Sigmoid colon (tissue), 7 donors: ENCODE data around the gene SEL1L. TPM values are rescaled to one million over a fixed set of nuclear protein-coding genes. Genes with fewer than 3 reads are reported as not detected.

Experiments
- DNase-seq: peaks from one replicate; pipeline ENCODE4 v3.0.0-alpha.2; 2019
- H3K27ac ChIP-seq, 4 donors: fragments of 200-600 bp; sonication (generic); one replicate each; pipeline ENCODE4 v1.5.1; 2016 to 2019; ENCODE audit warnings: mild to moderate bottlenecking in 1 of 4
- H3K27me3 ChIP-seq, 3 donors: fragments of 200-600 bp; sonication (generic); one replicate each; pipeline ENCODE4 v1.5.1; 2019; ENCODE audit warnings: mild to moderate bottlenecking in 1 of 3
- H3K36me3 ChIP-seq, 4 donors: fragments of 200-600 bp; sonication (generic); one replicate each; pipeline ENCODE4 v1.5.1; 2016 to 2019
- H3K4me1 ChIP-seq, 4 donors: fragments of 200-600 bp; sonication (generic); one replicate each; pipeline ENCODE4 v1.5.1; 2017 to 2019
- H3K4me3 ChIP-seq, 4 donors: fragments of 200-600 bp; sonication (generic); one replicate each; pipeline ENCODE4 v1.5.1; 2017 to 2019; ENCODE audit warnings: mild to moderate bottlenecking in 2 of 4, moderate library complexity in 1 of 4
- H3K9me3 ChIP-seq, 4 donors: fragments of 200-600 bp in 3 of 4; sonication (generic) in 3 of 4; one replicate each; pipeline versions ENCODE4 v1.5.1 to v1.6.1; 2013 to 2019
- CTCF ChIP-seq, 4 experiments: fragments of 450-650 bp in 3 of 4; fragments of 200-600 bp in 1 of 4; IDR thresholded peaks; one replicate each; pipeline ENCODE4 v1.5.1; 2016 to 2019; ENCODE audit warnings: antibody characterized with exemption in 4 of 4, mild to moderate bottlenecking in 3 of 4, moderate library complexity in 2 of 4
- EP300 ChIP-seq, 4 donors: sonication (generic); formaldehyde crosslinking; IDR thresholded peaks; one replicate each; pipeline ENCODE4 v1.6.1; 2017; ENCODE audit warnings: antibody characterized with exemption in 4 of 4
- POLR2A ChIP-seq, 2 donors: fragments of 450-650 bp; IDR thresholded peaks; one replicate each; pipeline ENCODE4 v1.6.1; 2016; ENCODE audit warnings: antibody characterized with exemption in 2 of 2, mild to moderate bottlenecking in 2 of 2, moderate library complexity in 2 of 2
- POLR2AphosphoS5 ChIP-seq, 4 donors: sonication (generic); formaldehyde crosslinking; IDR thresholded peaks; one replicate each; pipeline ENCODE4 v1.6.1; 2017; ENCODE audit warnings: antibody characterized with exemption in 4 of 4
- WGBS, 2 donors: extraction: QIAGEN DNeasy Blood & Tissue Kit; methylation state at CpG; one replicate each; pipeline ENCODE4 v1.1.7; 2013; 5-methylcytosine and 5-hydroxymethylcytosine counted together
- intact Hi-C: fragments of 100-400 bp; cut with DNase I; formaldehyde crosslinking; loops from one replicate; pipeline ENCODE4 v1.15.1; 2023
- polyA plus RNA-seq, 3 donors: library from polyadenylated mRNA; stranded (reverse); fragments of 200-250 nt; gene quantifications; one replicate each; pipeline ENCODE4 v1.2.3, GENCODE V29; 2013
- total RNA-seq, 4 donors: library from RNA; depleted of rRNA; stranded (reverse); fragments of >200 nt; gene quantifications; one replicate each; pipeline ENCODE4 v1.1.0, GENCODE V29; 2016
- donor health status: healthy with polysubstance abuse.
- donor health status: Bipolar disorder and iron deficiency.
- donor health status: healthy.

SEL1L gene
- total and polyA plus RNA-seq, 7 donors = 4.2 to 74.8 (median 52.0) TPM

GRCh38 chr14:81478446-81478845 is 55.2 kb downstream of the SEL1L start:
- WGBS, 2 donors = 37 to 81% methylated on average over 3 of the region's 3 CpGs
- Histone ChIP-seq H3K27me3 (no peaks in the 10 kb centered on the region), H3K4me3 (no peak overlapping the region), H3K27ac (no peak overlapping the region), H3K4me1 (no peaks in the 10 kb centered on the region), H3K36me3 (peaks cover 19 to 76% (median 40%) of the 10 kb centered on the region in 4 donors), H3K9me3 (no peaks in the 10 kb centered on the region)
- no peak for DNase-seq
- no peak for TF ChIP-seq CTCF (IDR thresholded peaks at IDR 0.05)
- TF ChIP-seq POLR2A (IDR thresholded peaks at IDR 0.05) = no peak
- TF ChIP-seq POLR2AphosphoS5 (IDR thresholded peaks at IDR 0.05) = no peak
- TF ChIP-seq EP300 (IDR thresholded peaks at IDR 0.05) = no peak
- intact Hi-C loops = no loop called here

DNA sequence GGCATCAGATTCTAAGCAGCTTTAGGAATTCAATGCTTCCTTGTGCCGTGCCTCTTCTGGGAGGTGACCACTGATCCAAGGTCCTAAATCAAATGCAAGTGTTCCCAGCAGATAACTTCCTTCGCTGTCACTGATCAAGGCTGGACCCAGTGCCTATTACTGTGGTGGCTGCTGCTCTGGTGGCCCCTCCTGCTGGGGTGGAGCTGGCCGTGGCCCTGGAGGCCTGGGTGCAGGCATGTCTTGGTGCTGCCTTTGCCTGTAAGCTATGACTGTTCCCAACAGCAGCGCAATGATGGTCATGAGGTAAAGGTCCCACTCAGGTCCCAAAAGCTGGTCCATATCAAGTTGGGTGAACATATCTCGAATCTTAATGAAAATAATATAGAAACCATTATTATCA is 56.8 kb downstream of the SEL1L start:
- Histone ChIP-seq H3K4me3 (no peak overlapping the region), H3K27me3 (no peaks in the 10 kb centered on the region), H3K4me1 (peaks cover 0 to 7% (median 0%) of the 10 kb centered on the region in 4 donors), H3K36me3 (peaks cover 19 to 65% (median 38%) of the 10 kb centered on the region in 4 donors), H3K9me3 (no peaks in the 10 kb centered on the region), H3K27ac (no peak overlapping the region)
- WGBS, 2 donors = 93 to 96% methylated on average over 5 of the region's 5 CpGs
- DNase-seq = no peak
- intact Hi-C loops = no loop called here
- TF ChIP-seq POLR2A (IDR thresholded peaks at IDR 0.05) (no peak), EP300 (IDR thresholded peaks at IDR 0.05) (no peak), CTCF (IDR thresholded peaks at IDR 0.05) (no peak), POLR2AphosphoS5 (IDR thresholded peaks at IDR 0.05) (no peak)

- H3K4me3 ChIP-seq = no peak overlapping the region
- TF ChIP-seq POLR2A (IDR thresholded peaks at IDR 0.05) (no peak), CTCF (IDR thresholded peaks at IDR 0.05) (no peak), POLR2AphosphoS5 (IDR thresholded peaks at IDR 0.05) (no peak), EP300 (IDR thresholded peaks at IDR 0.05) (no peak)
- peak overlapping the region in 1 of 4 donors; percentile 25 for H3K27ac ChIP-seq
- WGBS, 2 donors = 85 to 95% methylated on average over 5 of the region's 5 CpGs
- H3K36me3 ChIP-seq = peaks cover 19 to 49% (median 29%) of the 10 kb centered on the region in 4 donors
- H3K4me1 ChIP-seq = peaks cover 0 to 7% (median 0%) of the 10 kb centered on the region in 4 donors
- H3K27me3 ChIP-seq = no peaks in the 10 kb centered on the region
- H3K9me3 ChIP-seq = no peaks in the 10 kb centered on the region
- no peak for DNase-seq
- intact Hi-C loops = no loop called here
Measured at GRCh38 chr14:81474685-81475324, 58.8 kb downstream of the SEL1L start.

DNA sequence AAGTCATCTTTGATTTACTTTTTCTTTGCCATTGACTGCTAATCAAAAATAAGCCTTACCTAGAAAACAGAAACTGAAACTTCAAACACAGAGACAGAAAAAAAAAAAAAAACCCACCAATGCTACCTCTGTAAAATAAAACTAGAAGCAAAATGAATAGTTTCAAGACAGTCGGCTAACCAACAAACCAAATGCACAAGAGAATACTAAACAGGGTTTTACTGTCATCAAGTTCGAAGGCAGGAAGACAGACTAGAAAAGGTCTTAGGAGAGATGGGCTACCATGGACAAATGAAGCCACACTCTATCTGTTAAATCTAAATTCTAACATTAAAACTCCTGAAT is 59.5 kb downstream of the SEL1L start:
- TF ChIP-seq POLR2AphosphoS5 (IDR thresholded peaks at IDR 0.05) (no peak), EP300 (IDR thresholded peaks at IDR 0.05) (no peak), CTCF (IDR thresholded peaks at IDR 0.05) (no peak), POLR2A (IDR thresholded peaks at IDR 0.05) (no peak)
- Histone ChIP-seq H3K27ac (peak overlapping the region in 1 of 4 donors; percentile 25), H3K36me3 (peaks cover 14 to 43% (median 24%) of the 10 kb centered on the region in 4 donors), H3K27me3 (no peaks in the 10 kb centered on the region), H3K4me1 (peaks cover 0 to 7% (median 0%) of the 10 kb centered on the region in 4 donors), H3K9me3 (no peaks in the 10 kb centered on the region), H3K4me3 (no peak overlapping the region)
- WGBS, 2 donors = 42 to 67% methylated on average over 2 of the region's 2 CpGs
- DNase-seq = no peak
- intact Hi-C loops = no loop called here
